ENCODE data around the gene ZFP91.

GRCh38 chr11:58591659-58592058 lies 12.8 kb downstream of the ZFP91 start:
- TF ChIP-seq CTCF (IDR thresholded peaks at IDR 0.05) (no peak), POLR2A (IDR thresholded peaks at IDR 0.05) (no peak)

Data from uterus (tissue), 2 donors.